GM13977 (cell line): ENCODE measurements around the gene RASL10A.
A peak's percentile ranks its signal among the peaks of the same experiment; 100 is the strongest.

Experiments
- DNase-seq: peaks from one replicate; pipeline ENCODE4 v3.0.0; 2012; ENCODE audit warnings: low spot score
- CTCF ChIP-seq: IDR thresholded peaks from 2 replicates; pipeline ENCODE4 v1.5.1; 2012; ENCODE audit warnings: mild to moderate bottlenecking, control low read depth; ENCODE audit not compliant: insufficient read depth; ENCODE audit errors: extremely low read depth, missing control alignments
- in situ Hi-C: fragments of 300-500 bp; cut with MboI; formaldehyde crosslinking; loops from one replicate; pipeline ENCODE4 v1.12.0; 2022; ENCODE audit warnings: low sequenced_read_pairs, low pct_unique_long_range_greater_than_20kb, mixed read lengths, inconsistent platforms; ENCODE audit not compliant: unreplicated experiment

RASL10A gene

GRCh38 chr22:29307596-29308147 is 7.8 kb downstream of the RASL10A start:
- peak; percentile 48 for DNase-seq
- in situ Hi-C loops = no loop called here
- no peak for TF ChIP-seq CTCF

- peak; percentile 4 for TF ChIP-seq CTCF
- in situ Hi-C loops = no loop called here
Observed at GRCh38 chr22:29306835-29307595, 8.5 kb downstream of the RASL10A start.

GRCh38 chr22:29306175-29306834 is 9.2 kb downstream of the RASL10A start, which contains the start of gene GAS2L1:
TSS of gene GAS2L1 (plus strand) at chr22:29306650. CDS start at chr22:29308106, 1,456 bp downstream.
- in situ Hi-C loops = no loop called here
- peak; percentile 81 for DNase-seq
- TF ChIP-seq CTCF = peak; percentile 45

More at GRCh38 chr22:29306835-29307595, 8.5 kb downstream of the RASL10A start:
- DNase-seq = peak; percentile 63

- in situ Hi-C loops = no loop called here
- TF ChIP-seq CTCF = no peak
- DNase-seq = no peak
Observed at GRCh38 chr22:29305836-29306174, 9.7 kb downstream of the RASL10A start.

GRCh38 chr22:29302681-29303465 is 12.6 kb downstream of the RASL10A start:
- in situ Hi-C loops = no loop called here
- peak; percentile 17 for DNase-seq
- no peak for TF ChIP-seq CTCF

- no peak for DNase-seq
- no peak for TF ChIP-seq CTCF
Observed at GRCh38 chr22:29302402-29302680, 13.2 kb downstream of the RASL10A start.

More at GRCh38 chr22:29302402-29302680, 13.2 kb downstream of the RASL10A start:
- in situ Hi-C loops = no loop called here
